Measurements from ENCODE around the gene CLIC5.
"Not testable (repeated sequence)": the region's sequence is repeated elsewhere in the genome, so short reads cannot be mapped to it uniquely, and the experiment has no call there.

CLIC5 gene

DNA sequence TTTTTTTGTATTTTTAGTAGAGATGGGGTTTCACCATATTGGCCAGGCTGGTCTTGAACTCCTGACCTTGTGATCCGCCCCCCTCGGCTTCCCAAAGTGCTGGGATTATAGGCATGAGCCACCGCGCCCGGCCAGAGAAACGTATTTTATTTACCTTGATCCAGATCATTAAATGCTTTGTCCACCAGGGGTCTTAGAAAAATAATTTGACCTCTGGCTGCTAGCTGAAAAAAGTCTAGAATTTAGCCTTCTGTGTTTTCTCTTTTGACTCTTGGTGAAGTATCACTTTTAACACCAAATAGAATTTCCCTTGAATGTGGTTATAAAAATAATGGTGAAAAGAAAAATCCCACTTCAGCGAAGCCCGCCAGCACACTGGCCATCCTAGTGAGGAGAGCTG is 89.2 kb downstream of the CLIC5 start:
- not testable (repeated sequence) for DNase-seq

DNA sequence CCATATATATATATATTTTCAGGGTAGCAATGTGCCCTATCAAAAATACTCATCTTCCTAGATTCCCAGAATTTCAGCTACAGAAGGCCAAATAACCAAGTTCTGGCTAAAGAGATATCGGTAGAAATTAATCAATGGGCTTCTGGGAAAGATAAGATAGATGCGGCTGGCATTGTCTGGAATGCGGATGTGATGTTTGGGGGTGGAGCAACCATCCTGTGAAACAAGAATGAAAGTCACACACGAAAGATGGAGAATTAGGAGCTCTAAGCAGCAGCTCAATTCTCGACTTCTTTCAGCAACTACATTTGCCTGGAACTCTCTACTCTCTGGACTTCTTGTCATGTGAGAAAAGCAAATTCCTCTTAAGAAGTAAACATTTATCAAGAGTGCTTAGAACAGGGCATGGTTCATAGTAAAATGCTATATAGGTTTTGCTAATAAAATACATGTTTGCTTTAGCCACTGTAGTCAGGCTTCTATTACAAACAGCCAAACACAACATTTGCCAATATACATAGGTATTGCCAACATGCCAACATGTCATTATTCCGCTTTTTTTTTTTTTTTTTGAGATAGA is 90.8 kb downstream of the CLIC5 start:
- no peak for DNase-seq

DNA sequence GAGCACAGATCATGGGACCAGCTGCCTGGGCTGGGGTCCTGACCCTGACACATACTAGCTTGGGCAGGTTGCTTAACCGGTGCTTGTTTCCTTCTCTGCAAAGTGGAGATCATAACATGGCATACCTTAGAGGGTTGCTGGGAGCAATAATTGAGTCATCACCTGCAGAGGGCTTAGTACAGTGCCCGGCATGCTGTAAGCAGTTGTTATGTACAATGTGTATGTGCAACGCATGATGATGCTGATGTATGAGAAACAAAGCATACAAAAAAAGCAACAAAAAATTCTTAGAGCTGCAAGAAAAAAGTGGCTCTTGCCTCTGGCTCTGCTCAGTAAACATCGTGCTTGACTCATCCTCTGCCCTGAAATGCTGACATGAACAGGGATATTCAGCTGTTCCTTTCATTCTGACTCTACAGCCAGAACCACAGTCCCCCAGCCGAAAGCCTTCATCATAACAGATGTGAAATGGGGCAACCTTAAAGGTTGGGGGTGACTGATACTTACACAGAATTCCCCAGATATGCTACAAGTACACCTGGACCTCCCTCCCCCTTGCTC is 91.7 kb downstream of the CLIC5 start:
- DNase-seq: peak; percentile 58

DNA sequence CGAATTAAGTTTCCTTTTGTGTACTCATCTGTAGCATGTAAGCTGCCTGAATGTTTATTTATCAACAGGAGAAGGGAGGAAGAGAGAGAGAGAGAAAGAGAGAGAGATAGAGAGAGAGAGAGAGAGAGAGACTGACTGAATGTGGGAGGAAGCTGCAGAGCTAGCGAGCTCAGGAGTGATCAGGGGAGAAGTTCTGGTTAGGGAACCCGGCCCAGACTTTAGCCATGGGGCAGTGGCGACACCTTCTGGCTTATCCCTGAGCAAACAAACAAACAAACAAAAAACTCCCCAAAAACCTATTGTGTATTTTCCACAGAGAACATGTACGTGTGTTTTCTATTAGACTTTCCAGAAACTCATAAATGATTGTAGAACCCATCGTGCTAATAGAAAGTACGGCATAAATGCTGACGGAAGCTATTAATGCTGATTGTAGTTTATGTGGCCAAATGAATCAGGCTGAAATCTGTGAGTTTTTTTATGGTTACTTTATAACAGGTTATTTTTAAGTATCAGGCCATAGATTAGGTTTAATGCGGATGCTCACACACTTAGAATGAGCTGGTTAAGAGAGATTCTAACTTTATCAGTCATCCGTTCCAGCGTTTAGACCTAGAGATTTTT is 92.8 kb downstream of the CLIC5 start:
- peak; percentile 65 for DNase-seq

DNA sequence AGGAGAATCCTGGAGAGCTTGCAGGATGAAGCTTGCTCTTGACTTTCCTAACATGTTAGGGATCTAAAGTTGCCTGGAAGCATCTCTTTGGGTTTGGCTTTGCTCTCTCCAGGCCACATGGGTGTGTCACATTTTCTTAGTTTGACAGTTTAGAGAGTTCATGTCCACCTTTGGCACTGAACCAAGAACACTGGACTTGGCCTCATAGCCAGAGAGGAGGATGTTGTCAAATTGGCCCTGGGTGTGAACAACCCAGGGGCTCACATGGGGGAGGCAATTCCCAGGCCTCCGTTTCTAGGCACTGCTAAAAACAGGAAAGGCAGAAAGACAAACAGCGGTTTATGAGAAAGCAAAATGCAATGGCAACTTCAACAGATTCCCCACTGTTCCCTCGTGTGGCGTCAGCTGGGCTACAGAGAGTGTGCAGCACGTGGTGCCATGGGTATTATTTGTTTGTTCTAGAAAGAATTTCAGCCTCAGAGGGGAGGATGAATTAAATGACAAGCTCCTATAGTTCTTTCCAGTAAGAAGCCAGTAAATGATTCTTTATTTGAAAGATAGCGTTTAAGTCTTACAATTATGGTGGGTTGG is 93.9 kb downstream of the CLIC5 start:
- DNase-seq: peak; percentile 36

DNA sequence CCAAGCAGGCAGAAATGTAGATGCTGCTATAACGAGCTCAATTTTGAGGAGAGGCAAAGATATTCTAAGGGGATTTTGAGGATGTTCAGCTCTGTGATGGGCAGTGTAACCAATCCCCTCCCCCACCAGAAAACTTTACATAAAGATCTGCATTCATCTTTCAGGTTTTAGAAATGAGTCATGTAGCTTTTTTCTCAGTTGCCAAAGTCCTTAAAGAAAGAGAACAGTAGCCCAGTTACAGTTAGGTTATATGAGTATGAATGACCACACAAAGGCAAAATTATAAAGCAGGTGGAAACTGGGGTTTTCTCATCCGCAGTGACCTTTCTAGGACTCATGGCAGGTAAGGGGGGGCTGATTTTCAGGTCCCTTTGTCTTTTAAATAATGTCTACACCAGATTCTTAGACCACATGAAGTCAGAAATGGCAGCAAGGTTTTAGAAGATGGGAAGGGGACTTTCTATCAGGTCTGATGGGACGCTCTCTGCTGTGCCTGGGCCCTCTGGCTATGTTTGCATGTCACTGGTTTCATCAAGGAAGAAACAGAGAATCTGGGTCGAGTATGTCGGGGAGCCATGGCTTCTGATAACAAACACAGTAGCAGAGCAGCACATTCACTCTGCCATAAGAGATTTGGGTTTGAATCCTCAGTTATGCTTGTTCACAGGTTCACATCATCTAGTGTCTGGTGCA is 94.7 kb downstream of the CLIC5 start:
- DNase-seq: peak; percentile 37

DNA sequence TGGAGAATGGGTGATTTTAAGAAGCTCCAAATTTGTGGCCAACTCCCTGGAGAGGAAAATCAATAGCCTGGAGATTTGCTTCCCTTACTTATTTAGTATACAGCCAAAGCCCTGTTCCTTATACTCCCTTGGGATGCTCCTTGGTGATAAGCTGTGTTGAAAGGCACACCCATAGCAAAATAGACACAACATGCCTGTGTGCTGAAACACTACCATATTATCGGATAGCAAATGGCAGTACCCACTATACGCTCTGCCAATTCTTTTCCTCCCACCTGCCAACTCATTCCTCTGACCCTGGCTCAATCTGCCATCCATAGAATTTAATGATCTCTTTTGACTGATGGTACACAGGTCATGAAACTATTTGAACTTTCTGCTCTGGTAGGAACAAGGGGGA is 98.2 kb downstream of the CLIC5 start:
- no peak for DNase-seq

DNA sequence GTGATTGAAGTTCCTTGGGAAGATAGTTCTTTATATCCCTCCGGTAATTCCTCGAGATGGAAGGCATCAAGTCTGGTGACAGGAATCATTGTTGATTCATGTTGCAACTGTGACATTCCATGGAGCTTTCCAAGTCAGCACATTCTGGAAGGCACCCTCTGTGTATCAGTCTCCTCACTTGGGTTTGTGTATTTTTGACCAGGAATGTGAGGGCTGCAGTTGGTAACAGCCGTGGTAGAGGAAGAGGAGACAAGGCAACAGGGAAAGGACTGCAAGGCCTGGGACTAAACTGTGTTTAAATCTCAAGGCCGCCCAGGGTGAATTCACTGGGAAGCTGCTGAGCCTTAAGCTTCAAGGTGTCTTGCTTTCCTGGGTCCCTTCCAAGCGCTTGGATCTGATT is 99.0 kb downstream of the CLIC5 start:
- DNase-seq: peak; percentile 17

DNA sequence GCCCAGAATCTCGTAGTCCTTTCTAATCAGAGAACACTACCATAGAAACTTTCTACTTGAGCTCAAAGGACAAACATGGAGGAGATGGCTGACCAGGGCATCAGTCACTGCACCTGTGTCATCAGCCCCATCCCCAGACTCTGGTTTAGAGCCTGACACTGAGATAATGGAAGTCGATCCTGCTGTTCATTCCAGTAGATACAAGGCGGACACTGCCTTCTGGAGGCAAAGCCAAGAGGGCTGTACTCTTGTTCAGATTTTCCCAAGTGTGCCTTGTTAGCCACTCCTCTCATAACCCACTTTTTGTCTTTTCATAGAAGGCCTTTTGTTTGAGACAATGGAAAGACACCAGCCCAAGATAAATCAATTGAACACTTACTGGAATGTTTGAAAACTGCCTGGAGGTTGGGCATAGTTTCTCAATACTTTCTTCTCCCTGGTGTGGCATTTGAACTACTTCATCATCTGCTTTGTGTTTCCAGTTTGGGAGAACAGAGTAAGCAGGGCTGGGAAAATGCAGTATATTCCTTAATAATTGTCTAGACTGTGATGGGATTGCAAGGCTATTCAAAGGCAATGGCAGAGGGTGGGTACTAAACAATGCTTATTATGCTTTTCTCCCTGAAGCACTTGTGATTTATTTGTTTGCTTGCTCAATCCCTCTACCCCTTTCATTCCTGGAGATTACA is 99.7 kb downstream of the CLIC5 start:
- no peak for DNase-seq

DNA sequence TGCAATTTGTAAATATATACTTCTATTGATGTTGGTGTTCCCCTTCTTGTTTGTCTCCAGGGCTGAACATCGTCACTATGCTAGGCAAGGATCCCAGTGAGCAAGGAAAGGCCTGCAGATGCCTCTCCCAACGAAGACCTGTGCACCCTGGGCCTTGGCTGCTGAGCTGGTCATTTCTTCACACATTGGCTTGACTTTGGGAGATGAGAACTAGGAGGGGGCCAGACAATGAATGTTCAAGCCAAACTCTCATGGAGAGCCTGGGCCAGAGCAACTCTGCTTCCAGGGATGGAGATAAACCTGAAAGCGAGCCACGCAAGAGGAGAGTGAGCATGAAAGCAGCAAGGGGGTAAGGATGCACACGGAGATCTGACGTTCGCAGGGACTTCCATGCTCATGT is 104.0 kb downstream of the CLIC5 start:
- DNase-seq: no peak

DNA sequence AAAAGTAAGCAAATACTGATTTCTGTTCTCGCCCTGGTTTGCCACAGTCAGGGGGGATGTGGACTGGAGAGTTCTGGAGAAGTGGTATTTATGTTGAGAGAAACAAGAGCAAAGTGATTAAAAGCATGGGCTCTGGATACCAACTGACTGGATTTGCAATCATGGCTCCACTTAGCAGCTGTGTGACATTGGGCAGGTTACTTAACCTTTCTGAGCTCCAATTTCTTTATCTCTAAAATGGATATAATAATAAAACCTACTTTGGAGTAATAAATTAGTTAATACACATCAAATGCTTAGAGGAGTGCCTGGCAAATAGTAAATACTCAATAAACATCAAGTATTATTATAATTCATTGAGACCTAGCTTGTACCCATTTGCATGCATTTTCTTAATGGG is 111.7 kb downstream of the CLIC5 start:
- DNase-seq: no peak

DNA sequence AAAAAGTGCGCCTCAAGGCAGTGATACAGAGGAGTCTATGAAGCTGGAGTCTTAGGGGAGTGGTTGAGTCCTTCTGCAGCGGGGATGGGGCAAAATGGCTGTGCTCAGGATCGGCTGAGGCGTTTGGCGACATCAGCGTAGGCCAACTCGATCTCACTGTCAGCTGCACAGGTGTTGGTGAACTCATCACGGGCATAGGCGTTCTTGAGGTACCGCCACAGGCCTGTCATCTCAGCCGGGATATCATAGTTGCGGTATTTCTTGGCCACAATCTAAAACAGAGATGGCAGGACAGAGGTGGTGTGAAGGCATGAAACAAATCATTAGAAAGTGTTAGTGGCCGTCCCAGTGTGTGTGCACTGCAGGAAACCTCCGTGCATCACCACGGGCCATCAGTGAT is 112.7 kb downstream of the CLIC5 start:
- no peak for DNase-seq

DNA sequence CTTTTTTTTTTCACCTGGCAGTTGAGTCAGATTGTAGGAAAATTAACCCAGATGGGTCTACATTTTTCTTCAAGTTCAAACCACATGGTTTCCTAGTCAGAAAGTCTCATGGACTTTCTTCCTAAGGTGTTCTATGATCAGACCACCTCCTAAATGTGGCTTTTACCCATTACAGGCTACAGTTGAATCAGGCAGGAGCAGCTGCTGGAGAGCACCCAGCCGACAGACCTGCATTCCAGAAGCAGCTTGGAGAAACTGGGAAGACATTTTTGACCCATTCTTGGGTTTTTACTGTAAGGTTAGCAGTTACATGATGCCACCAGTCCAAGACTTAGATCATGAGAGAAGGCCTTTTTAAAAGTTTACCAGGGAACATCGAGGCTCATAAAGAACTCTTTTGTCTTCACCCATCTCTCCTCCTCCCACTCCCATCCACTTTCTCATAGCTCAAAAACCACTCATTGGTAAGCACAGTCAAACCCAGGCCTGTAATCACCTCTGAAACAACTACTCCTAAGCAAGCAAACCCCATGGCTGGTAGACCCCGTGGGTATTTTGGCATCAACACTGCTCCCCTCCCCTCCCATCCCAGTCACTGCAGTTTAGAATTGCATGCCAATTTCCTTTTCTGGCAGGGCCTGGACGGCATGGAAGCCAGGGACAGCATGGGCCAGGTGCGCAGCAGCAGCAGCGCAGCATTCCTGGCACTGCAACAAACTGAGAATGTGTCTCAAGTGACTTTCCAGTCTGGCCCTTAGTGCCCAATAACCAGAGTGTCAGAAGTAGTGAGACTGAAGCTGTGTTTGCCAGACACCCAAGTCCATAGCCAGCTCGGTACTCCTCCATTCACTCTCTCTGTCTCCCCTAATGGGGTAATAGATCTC is 113.7 kb downstream of the CLIC5 start:
- no peak for DNase-seq

DNA sequence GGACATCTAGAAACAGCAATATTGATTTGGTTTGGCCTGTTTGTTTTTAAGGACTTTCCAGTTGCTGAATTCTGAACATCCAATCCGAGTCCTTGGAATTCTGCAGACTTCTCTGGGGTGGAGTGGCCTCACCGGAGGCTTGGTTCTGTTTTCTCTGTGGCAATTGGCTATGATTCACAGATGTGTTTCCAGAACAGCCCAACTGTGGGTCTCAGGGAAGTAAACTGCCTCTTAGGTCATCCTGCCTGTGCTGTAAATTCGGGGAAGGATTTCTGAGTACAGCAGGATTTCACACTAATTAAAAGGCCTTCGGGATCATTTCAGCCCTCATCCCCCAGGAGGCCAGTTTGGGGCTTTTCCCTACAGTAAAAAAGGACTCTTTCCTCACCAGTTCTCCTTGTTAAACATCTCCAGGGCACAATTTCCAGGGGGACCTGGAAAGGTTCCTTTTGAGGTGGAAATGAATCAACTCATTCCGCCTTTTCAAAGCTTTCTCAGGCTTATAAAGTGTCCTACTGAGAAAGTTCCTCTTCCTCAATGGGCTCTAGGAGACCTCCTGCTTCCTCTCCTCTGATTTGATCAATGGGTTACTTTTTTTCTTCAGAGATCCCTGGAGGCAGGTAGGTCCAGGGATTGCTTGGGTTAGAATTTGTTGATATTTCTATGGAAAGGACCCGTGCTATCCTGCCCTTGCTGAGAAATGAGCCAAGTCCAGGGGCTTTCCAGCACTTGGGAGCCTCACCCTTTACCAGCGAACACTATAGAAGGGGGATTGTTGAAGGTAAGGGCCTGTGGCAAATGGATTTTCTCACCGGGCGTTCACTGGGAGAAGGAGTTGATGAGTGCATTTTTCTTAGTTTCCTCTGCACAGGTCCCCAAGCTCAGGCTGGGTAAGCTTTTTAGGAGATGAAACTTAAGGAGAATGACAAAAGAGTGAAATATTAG is 114.6 kb downstream of the CLIC5 start:
- peak; percentile 50 for DNase-seq

DNA sequence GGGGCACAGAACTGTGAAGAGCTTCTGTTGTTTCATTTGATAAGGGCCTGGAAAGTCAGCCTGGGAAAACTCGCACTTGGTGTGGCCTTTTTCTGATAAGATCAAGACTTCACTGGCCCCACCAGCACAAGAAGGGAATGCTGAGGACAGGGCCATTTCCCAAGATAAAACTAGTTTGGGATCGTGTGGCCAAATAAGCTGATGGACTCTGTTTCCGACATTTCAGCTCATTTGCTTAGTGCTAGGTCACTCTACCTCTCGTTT is 116.0 kb downstream of the CLIC5 start:
- no peak for DNase-seq

DNA sequence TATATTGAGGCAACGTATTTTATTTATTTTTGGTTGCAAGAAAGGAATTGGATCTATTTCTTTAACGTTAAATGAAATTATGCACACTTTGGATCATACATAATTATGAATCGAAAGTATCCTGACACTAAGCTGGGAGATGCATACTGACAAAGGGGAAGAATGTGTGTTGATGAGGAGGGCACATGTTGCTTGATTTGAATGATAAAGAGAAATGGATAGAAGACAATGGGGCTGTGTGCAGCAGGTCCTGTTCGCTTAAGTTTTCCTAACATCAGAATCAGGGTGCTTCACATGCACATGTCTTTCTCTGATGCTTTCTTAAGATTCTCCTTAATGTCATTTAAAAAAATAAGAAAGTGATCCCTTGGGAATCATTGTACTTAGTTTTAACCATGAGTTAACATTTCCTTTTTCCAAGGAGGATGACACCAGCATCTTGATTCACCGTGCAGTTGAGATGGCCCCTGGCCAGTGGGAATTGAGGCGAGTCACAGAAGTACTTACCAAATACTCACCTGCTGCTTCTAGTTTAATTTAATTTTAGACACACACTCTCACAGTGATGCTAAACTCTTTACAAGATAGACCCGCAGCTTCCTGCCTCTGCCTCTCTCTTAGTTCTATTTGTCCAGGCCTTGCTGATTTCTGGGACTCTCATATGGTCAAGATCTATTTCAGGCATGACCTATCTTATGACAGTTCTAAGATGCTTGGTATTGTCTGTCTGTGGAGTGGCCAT is 116.5 kb downstream of the CLIC5 start:
- DNase-seq: no peak

DNA sequence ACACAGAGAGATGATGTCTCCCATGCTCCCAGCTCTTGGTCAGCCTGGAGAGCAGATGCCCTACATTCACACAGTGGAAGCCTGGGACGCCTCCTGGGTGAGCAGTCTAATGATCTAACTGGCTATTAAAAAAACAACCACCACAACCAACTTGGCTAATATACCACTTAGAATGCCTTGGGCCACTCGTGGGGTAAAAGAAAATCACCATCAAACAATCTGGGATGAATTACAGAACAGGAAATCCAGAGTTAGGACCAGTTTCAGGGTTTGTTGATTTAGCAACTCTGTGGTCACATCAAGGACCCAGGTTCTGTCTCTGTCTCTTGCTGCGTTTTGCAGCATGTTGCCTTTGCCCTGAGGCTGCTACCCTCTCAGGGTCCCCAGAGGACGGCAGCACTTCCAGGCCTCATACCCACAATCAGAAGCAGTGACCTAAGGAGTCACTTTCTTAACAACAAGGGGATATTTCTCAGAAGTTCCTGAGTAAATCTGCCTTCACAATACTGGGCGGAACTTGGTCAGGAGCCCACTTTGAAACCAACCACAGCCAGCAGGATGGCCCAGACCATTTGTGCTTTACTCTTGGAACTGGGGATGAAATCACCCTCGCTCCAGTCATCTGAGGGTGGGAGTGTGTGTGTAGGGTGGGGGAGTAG is 118.7 kb downstream of the CLIC5 start:
- peak; percentile 75 for DNase-seq

DNA sequence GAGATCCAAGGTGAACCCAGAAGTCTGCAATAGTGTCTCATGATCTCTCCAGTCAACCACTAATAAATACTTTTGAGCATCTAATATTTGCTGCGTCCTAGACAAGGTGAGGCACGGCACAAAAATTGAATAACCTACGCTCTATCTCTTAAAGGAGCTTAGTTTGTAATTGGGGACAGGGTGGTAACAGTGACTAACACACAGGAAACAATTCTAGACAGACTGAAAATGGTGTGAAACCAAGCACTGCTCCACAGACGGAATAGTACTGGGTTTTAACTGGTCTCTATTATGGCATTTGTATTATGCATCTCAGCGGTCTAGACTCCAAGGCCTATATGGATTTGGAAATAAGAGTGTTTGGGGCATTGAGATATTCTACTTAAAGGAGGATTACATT is 120.1 kb downstream of the CLIC5 start:
- DNase-seq: no peak

DNA sequence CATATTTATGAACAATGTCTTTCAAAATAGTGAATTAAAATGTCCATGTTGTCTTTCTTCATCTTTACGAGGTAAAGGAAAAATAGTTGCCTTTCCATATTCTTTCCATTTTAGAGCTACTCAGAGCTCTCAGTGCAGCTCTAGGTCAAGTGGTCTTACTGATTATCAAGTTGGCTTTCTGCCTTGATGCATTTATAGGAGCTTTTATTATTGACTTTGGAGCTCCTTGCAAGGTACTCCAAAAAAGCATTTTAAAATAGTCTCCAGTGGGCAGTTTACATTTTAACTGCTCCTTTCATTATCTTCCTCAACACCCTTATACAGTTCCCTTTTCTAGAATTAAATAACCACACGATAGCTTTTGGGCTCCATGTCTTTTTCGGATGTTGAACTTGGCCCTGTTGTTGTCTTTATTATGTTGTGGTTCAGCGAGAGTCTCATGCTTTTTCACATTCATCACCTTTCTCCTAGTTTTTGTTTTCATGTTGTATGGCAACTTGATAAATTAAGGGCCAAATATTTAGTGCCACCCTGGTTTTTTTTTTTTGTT is 122.9 kb downstream of the CLIC5 start:
- DNase-seq: no peak

All from fibroblast of skin of back (primary cell).